Measurements from ENCODE around the gene MIB2. TPM values are rescaled to one million over a fixed set of nuclear protein-coding genes. Genes with fewer than 3 reads are reported as not detected.
"Not testable (repeated sequence)": the region's sequence is repeated elsewhere in the genome, so short reads cannot be mapped to it uniquely, and the experiment has no call there.

MIB2 gene
- total RNA-seq, 1 donor from 2014 or later: 88.7 TPM

DNA sequence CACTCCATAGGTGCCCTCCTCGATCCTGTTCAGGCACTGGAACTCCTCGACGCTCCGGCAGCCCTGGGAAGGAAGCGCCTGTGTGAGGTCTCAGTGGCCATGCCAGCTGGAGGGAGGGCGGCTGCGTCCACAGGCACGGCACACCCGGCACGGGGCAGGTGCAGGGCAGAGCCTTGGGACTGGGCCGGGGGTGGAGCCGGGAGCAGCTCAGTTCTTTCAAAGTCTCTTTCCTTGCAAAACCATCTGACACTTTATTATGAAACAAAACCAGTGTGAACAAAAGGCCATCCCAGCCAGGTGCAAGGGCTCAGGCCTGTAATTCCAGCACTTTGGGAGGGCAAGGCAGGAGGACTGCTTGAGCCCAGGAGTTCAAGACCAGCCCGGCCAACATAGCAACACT is 23.2 kb downstream of the MIB2 start:
- DNase-seq: peak; percentile 38
- H3K36me3 ChIP-seq: peaks cover 14% of the 10 kb centered on the region
- ATAC-seq; intact Hi-C loops (cut with DNase I); H3K4me1 ChIP-seq; H3K27me3 ChIP-seq; H3K4me3 ChIP-seq; H3K27ac ChIP-seq; H3K9me3 ChIP-seq: not testable (repeated sequence)

GRCh38 chr1:1639368-1639767 is 24.1 kb downstream of the MIB2 start:
- H3K4me1 ChIP-seq; H3K27ac ChIP-seq; H3K4me3 ChIP-seq; H3K27me3 ChIP-seq; H3K9me3 ChIP-seq; intact Hi-C loops (cut with DNase I); DNase-seq; ATAC-seq: not testable (repeated sequence)
- H3K36me3 ChIP-seq: peaks cover 14% of the 10 kb centered on the region

- DNase-seq: peak; percentile 52
- H3K4me3 ChIP-seq; intact Hi-C loops (cut with DNase I); H3K9me3 ChIP-seq; H3K27ac ChIP-seq; H3K4me1 ChIP-seq; H3K27me3 ChIP-seq; ATAC-seq: not testable (repeated sequence)
- peaks cover 14% of the 10 kb centered on the region for H3K36me3 ChIP-seq
Measured at GRCh38 chr1:1640081-1640480, 24.8 kb downstream of the MIB2 start.

- H3K4me1 ChIP-seq; ATAC-seq; H3K27ac ChIP-seq; H3K4me3 ChIP-seq; intact Hi-C loops (cut with DNase I); H3K9me3 ChIP-seq; H3K27me3 ChIP-seq: not testable (repeated sequence)
- DNase-seq: peak; percentile 46
- peaks cover 14% of the 10 kb centered on the region for H3K36me3 ChIP-seq
Measured at GRCh38 chr1:1640711-1641461, 25.6 kb downstream of the MIB2 start.

DNA sequence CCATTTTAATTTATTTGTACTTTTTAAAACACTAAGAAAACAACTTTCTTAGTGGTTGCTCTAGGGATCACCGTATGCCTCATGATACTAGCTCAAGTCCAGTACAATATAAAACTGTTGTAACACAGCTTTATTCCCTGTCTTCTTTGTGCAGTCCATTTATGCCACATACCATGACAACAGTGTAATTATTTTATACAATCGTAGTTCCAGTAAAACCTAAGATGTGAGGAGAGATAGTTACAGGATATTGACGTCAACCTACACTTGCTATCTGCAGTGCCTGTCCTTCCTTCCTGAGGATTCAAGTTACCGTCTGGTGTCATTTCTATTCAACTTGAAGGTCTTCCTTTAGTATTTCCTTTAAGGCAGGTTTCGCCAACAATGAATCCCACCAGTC is 31.0 kb downstream of the MIB2 start:
- H3K9me3 ChIP-seq; H3K4me1 ChIP-seq; H3K27ac ChIP-seq; DNase-seq; ATAC-seq; H3K27me3 ChIP-seq; H3K4me3 ChIP-seq; intact Hi-C loops (cut with DNase I): not testable (repeated sequence)
- H3K36me3 ChIP-seq: peaks cover 45% of the 10 kb centered on the region

GRCh38 chr1:1647567-1648241 is 32.4 kb downstream of the MIB2 start:
- H3K27ac ChIP-seq; H3K4me1 ChIP-seq; H3K9me3 ChIP-seq; H3K27me3 ChIP-seq; H3K4me3 ChIP-seq; intact Hi-C loops (cut with DNase I): not testable (repeated sequence)
- H3K36me3 ChIP-seq: peaks cover 58% of the 10 kb centered on the region
- ATAC-seq (peak; percentile 17), DNase-seq (peak; percentile 48)

DNA sequence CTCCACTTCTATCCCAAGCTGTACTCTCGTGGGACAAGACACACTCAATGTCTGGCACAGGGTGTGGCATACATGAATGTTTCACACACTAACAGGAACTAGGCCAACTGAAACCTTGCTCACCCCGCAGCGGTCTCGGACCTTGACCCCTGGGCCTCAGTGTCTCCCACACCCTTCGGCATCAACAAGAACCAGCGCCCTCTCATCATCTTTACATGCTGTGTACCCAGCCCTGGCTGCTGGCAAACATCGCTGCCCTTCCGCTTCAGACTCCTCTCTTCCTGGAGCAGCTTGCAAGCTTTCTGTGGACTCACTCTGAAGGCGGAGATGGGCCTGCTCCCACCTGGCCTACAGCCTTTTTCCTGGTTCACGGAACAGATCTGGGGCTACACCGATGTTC is 33.0 kb downstream of the MIB2 start:
- H3K4me1 ChIP-seq; ATAC-seq; H3K9me3 ChIP-seq; H3K27me3 ChIP-seq; H3K27ac ChIP-seq; DNase-seq; intact Hi-C loops (cut with DNase I); H3K4me3 ChIP-seq: not testable (repeated sequence)
- peaks cover 64% of the 10 kb centered on the region for H3K36me3 ChIP-seq

DNA sequence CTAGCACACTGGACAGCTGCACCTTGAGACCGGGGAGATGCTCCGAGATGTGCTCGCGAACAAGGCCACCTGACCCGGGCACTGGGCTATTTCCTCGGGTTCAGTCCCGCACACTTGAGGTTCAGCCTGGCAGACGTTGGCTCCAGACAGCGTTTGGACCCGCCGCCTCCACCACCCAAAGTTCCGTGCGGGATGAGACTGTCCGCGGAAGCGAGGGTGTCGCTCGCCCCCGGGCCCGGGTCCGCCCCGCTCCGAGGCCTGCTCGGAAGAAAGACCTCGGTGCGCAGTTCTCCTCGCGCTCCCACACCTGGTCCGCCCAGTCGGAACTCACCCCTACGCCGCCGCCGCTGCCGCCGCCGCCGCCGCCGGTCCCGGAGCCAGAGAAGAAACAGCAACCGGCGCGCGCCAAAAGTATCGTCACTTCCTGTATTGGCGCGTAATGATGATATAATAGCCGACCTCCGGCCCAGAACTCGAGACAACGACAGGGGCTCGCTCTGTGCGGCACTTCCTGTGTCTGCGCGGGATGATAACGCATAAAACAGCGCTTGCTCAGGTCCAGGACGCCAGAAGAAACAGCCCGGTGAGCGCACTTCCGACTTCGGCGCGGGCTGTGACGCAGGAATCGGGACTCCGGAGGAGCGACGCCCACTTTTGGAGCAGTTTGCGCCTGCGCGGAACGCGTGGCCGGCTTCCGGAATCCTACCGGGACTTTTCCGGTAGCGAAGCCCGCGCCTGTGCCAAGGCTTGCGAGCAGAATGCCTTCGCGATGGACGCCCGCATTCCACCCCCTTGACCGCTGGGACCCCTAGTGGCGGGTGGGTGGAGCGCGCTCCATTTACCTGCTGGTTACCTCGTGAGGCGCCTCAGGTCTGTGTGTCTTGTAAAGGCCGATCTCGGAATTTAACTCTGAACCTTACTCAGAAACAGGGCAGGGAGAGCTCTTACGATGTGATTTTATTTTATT is 43.6 kb downstream of the MIB2 start, which contains the start of gene CDK11B:
Gene CDK11B (minus strand): TSS at position 422 of the 967 bp plus-strand sequence. CDS start 1,519 bp downstream, outside the sequence.
- H3K4me1 ChIP-seq; H3K9me3 ChIP-seq; intact Hi-C loops (cut with DNase I); H3K27me3 ChIP-seq: not testable (repeated sequence)
- H3K36me3 ChIP-seq: peaks cover 34% of the 10 kb centered on the region
- ATAC-seq (peak; percentile 95), DNase-seq (peak; percentile 96)
- TF ChIP-seq CTCF (IDR thresholded peaks at IDR 0.05): peak; percentile 36
- peak within 1 kb of the TSS; percentile 65 for H3K4me3 ChIP-seq
- peak within 1 kb of the TSS; percentile 100 for H3K27ac ChIP-seq

GRCh38 chr1:1662392-1662791 is 47.1 kb downstream of the MIB2 start:
- H3K27ac ChIP-seq; DNase-seq; H3K27me3 ChIP-seq; ATAC-seq; H3K4me3 ChIP-seq; H3K4me1 ChIP-seq; H3K9me3 ChIP-seq; intact Hi-C loops (cut with DNase I): not testable (repeated sequence)
- H3K36me3 ChIP-seq: peaks cover 20% of the 10 kb centered on the region

GRCh38 chr1:1662830-1663560 is 47.7 kb downstream of the MIB2 start:
- H3K9me3 ChIP-seq; H3K4me1 ChIP-seq; H3K4me3 ChIP-seq; ATAC-seq; intact Hi-C loops (cut with DNase I); H3K27me3 ChIP-seq: not testable (repeated sequence)
- H3K27ac ChIP-seq: peak overlapping the region; percentile 19
- peaks cover 24% of the 10 kb centered on the region for H3K36me3 ChIP-seq
- DNase-seq: peak; percentile 55

DNA sequence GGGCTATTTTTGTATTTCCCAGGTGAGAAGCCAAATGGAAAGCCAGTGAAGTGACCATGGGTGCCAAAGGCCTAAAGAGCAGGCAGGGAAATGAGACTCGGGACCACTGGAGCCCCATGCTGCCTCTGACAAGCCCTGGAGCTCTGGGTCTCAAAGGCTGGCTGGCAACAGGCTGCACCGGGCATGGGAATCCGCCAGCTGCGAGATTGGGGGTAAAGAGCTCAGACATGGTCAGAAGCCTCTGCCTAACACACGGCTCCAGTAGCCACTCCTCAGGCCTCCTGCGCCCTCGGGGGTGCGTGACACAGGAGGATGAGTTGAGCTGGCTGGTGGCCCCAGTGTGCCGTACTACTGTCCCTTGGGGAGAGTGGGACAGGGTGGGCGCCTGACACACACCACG is 49.0 kb downstream of the MIB2 start:
- H3K9me3 ChIP-seq; H3K4me1 ChIP-seq; H3K27me3 ChIP-seq; ATAC-seq; DNase-seq; H3K4me3 ChIP-seq; H3K27ac ChIP-seq; intact Hi-C loops (cut with DNase I): not testable (repeated sequence)
- H3K36me3 ChIP-seq: peaks cover 35% of the 10 kb centered on the region
